GM19328 (cell line): ENCODE results near the gene WAPL.
"Not testable (repeated sequence)": the region's sequence is repeated elsewhere in the genome, so short reads cannot be mapped to it uniquely, and the experiment has no call there.

Experiments used
- ATAC-seq: cut with Tn5 transposase; IDR thresholded peaks from one replicate; pipeline ENCODE4 v1.9.1; 2021; ENCODE audit warnings: mild to moderate bottlenecking, moderate library complexity; ENCODE audit not compliant: unreplicated experiment

WAPL gene

GRCh38 chr10:86391236-86391840 lies 130.3 kb downstream of the WAPL start:
- ATAC-seq: no peak

GRCh38 chr10:86390337-86391120 lies 131.1 kb downstream of the WAPL start:
- no peak for ATAC-seq

DNA sequence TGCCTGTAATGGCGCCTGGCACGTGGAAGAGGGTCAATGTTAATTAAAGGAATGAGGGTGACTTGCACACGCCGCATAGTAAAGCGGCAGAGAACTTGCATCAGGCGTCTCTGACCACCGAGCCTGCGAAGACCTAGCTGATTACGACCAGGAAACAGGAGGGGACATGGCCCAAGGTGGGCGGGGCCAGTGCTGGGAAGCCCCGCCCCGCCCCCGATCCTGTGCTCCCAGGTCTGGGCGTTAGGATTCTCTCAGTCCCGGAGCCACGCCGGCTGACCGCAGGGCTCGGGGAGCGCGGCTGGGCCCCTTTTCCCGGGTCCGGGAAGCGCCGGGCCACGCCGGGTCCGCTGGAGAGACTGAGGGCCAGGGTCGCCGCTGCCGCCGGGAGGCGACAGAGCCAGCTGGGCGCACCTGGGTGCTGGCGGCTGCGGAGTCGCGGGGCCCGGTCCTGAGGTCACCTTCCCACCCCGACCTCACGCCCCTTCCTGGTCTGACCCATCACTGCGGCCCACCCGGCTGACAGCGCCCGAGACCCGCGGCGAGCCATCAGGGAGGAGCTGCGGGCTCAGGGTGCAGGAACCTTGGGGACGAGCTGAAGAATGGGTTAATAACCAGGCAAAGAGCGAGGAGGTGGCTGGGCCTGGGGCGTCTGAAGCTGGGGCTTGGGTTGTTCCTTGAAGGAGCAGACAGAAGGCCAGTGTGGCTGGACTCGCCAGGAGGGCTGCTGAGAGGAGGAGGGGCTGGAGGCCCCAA lies 132.0 kb downstream of the WAPL start:
- ATAC-seq: peak; percentile 73

DNA sequence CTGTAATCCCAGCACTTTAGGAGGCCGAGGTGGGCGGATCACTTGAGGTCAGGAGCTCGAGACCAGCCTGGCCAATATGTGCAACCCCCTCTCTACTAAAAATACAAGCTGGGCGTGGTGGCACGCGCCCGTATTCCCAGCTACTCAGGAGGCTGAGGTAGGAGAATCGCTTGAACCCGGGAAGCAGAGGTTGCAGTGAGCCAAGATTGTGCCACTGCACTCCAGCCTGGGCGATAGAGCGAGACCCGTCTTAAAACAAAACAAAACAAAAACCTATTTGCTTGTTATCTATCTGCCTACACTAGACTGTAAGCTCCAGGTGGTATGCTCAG lies 132.5 kb downstream of the WAPL start:
- not testable (repeated sequence) for ATAC-seq

GRCh38 chr10:86388119-86388704 lies 133.4 kb downstream of the WAPL start:
- no peak for ATAC-seq

GRCh38 chr10:86387178-86387794 lies 134.3 kb downstream of the WAPL start:
- no peak for ATAC-seq

DNA sequence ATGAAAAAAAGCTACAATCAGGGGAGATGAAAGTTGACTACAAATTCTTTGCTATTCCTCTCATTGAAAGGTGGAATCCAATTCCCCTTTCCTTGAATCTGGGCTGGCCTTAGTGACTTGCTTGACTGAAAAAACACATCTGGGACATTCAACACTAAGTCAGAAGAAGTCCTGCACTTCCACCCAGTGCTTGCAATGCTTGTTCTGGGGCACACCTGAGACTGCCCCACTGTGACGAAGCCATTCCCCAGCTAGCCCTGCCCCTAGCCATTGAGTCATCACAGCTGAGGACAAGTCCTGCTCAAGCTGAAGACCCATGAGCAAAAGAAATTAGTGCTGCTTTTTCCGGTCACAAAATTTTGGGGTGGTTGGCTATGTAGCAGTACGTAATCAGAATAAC lies 135.8 kb downstream of the WAPL start:
- ATAC-seq: no peak
